ENCODE measurements around the gene JMJD6.

JMJD6 gene

GRCh38 chr17:76688165-76688622 is 38.2 kb downstream of the JMJD6 start:
- no peak overlapping the region for H3K4me3 ChIP-seq (ENCODE audit: low read depth, low read length)
- no peak for TF ChIP-seq CTCF (IDR thresholded peaks at IDR 0.05; ENCODE audit: low read depth, low read length)

GRCh38 chr17:76687298-76688164 is 38.9 kb downstream of the JMJD6 start:
- no peak overlapping the region for H3K4me3 ChIP-seq (ENCODE audit: low read depth, low read length)

GRCh38 chr17:76686538-76687297 is 39.7 kb downstream of the JMJD6 start:
- TF ChIP-seq CTCF (IDR thresholded peaks at IDR 0.05; ENCODE audit: low read depth, low read length) = no peak
- no peak overlapping the region for H3K4me3 ChIP-seq (ENCODE audit: low read depth, low read length)

More at GRCh38 chr17:76687298-76688164, 38.9 kb downstream of the JMJD6 start:
- no peak for TF ChIP-seq CTCF (IDR thresholded peaks at IDR 0.05; ENCODE audit: low read depth, low read length)

- TF ChIP-seq CTCF (IDR thresholded peaks at IDR 0.05; ENCODE audit: low read depth, low read length) = no peak
- no peak overlapping the region for H3K4me3 ChIP-seq (ENCODE audit: low read depth, low read length)
Observed at GRCh38 chr17:76685846-76686245, 40.6 kb downstream of the JMJD6 start.

GRCh38 chr17:76685366-76685765 is 41.0 kb downstream of the JMJD6 start:
- TF ChIP-seq CTCF (IDR thresholded peaks at IDR 0.05; ENCODE audit: low read depth, low read length) = no peak
- H3K4me3 ChIP-seq (ENCODE audit: low read depth, low read length) = no peak overlapping the region

- no peak overlapping the region for H3K4me3 ChIP-seq (ENCODE audit: low read depth, low read length)
- TF ChIP-seq CTCF (IDR thresholded peaks at IDR 0.05; ENCODE audit: low read depth, low read length) = no peak
Observed at GRCh38 chr17:76684756-76685155, 41.6 kb downstream of the JMJD6 start.

Data from WI38 (cell line).